ENCODE measurements around the gene MPL.
A peak's percentile ranks its signal among the peaks of the same experiment; 100 is the strongest.
"Not testable (repeated sequence)": the region's sequence is repeated elsewhere in the genome, so short reads cannot be mapped to it uniquely, and the experiment has no call there.

Gene MPL

DNA sequence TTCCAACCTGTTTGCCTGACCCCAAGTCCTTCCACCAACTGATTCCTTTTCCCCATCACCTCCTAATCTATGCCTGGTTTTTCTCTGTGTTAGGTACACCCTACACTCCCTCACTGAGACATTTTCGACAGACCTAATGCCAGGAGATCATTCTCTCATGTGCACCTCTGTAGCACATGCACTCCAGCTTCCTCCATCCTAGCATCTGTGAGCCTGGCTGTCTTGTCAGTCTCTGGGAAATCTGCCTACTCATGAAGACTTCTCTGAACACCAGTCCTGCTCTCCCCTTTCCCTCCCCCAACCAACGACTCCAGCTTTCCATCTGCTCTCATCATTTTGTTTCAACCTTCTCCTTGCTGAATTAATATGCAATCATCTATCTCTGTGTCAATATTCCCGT is 51.0 kb downstream of the MPL start:
- TF ChIP-seq CTCF (IDR thresholded peaks at IDR 0.05; ENCODE audit: borderline replicate concordance, control extremely low read depth, extremely low read depth, insufficient read depth, missing control alignments): no peak
- DNase-seq (ENCODE audit: low spot score): no peak
- in situ Hi-C loops (cut with MboI; ENCODE audit: low sequenced_read_pairs, unreplicated experiment): no loop called here

DNA sequence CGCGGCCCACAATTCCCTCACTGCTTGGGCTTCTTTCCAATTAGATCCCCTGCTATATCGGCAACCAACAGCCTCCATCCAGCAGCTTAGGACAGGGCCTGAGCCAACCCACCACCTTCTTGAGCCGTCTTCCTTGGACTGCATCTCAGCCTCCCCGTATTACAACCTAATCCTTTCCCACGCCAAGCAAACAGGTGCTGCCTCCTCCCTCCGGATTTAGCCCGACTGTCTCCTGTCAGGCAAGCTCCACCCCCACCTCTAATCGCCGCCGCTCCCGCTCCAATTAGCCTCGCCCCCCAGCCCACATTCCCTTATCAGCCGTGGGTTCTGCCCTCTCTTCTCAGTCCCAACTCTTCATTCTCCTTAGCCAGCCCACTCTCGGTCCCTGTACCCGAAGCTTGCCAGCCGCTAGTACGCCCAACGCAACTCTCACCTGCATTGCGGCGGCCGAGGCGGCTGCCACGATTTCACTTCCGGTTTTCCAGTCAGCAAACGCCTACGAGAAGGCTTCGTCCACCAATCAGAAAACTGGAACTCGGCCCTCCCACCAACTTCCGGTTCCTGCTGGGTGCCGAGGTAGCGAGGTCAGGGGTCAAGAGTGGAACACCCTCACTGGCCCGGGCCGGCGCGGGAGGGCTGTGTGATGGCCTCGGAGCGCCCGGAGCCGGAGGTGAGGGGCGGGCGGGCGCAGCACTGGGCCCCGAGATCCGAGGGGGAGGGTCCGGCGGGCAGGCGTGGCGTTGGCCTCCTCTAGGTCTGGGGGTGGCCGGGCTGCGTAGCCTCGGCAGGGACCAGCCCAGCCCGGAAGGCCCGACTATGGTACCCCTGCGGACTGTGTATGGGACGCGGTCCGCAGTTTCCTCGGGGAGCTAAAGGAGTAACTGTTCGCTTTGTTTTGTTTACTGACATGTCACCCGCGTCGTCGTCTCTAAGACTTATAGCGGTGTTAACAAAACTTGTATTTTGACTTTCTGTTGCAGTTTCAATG is 52.0 kb downstream of the MPL start, which contains the start of the genes MED8 and SZT2:
MED8 (minus strand) TSS at position 475 of the 988 bp plus-strand sequence; CDS start at position 439, 36 bp downstream.
SZT2 (plus strand) TSS at position 574 of the 988 bp plus-strand sequence; CDS start at position 644, 70 bp downstream.
- in situ Hi-C loops (cut with MboI; ENCODE audit: low sequenced_read_pairs, unreplicated experiment): no loop called here
- peak; percentile 97 for DNase-seq (ENCODE audit: low spot score)
- no peak for TF ChIP-seq CTCF (IDR thresholded peaks at IDR 0.05; ENCODE audit: borderline replicate concordance, control extremely low read depth, extremely low read depth, insufficient read depth, missing control alignments)

- TF ChIP-seq CTCF (IDR thresholded peaks at IDR 0.05; ENCODE audit: borderline replicate concordance, control extremely low read depth, extremely low read depth, insufficient read depth, missing control alignments): no peak
- in situ Hi-C loops (cut with MboI; ENCODE audit: low sequenced_read_pairs, unreplicated experiment): no loop called here
- no peak for DNase-seq (ENCODE audit: low spot score)
Observed at GRCh38 chr1:43392702-43393101, 55.1 kb downstream of the MPL start.

- no peak for TF ChIP-seq CTCF (IDR thresholded peaks at IDR 0.05; ENCODE audit: borderline replicate concordance, control extremely low read depth, extremely low read depth, insufficient read depth, missing control alignments)
- no peak for DNase-seq (ENCODE audit: low spot score)
Observed at GRCh38 chr1:43395523-43395922, 57.9 kb downstream of the MPL start.

DNA sequence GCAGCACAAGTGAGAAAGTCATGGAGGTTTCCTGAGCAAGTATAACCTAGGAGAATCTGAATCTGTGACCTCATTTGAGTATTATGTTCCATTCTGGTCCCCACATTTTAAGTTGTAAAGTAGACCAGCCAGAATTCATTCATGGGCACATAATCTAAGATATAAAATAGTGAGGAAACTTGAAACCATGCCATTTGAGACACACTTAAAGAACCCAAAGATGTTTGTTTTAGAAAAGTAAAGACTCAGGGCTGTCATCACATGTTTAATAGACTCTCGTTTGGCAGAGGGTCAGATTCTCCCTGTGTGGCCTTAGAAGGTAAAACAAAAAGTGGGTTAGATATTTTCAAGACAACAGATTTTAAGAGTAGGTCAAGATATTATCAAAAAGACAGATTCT is 58.4 kb downstream of the MPL start:
- TF ChIP-seq CTCF (IDR thresholded peaks at IDR 0.05; ENCODE audit: borderline replicate concordance, control extremely low read depth, extremely low read depth, insufficient read depth, missing control alignments): no peak
- no peak for DNase-seq (ENCODE audit: low spot score)

More at GRCh38 chr1:43395523-43395922, 57.9 kb downstream of the MPL start:
- in situ Hi-C loops (cut with MboI; ENCODE audit: low sequenced_read_pairs, unreplicated experiment): no loop called here

DNA sequence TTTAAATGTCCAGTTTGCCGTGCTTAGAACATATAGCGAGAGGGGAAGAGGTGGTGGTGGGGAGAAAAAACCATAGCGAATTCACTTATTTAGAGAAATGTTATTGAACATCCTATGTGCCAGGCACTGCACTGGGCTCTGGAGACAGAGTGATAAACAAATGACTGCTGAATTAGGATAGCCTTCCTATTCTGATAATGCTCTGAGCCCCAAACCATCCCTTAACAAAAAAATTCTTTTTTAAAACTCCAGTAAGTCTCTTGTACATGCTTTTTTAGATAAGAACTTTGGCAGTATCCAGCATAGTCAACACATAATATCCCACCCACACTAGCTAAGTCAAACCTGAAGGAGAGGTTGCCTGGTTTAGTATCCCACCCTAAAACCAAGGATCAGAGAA is 60.6 kb downstream of the MPL start:
- TF ChIP-seq CTCF (IDR thresholded peaks at IDR 0.05; ENCODE audit: borderline replicate concordance, control extremely low read depth, extremely low read depth, insufficient read depth, missing control alignments): no peak
- no peak for DNase-seq (ENCODE audit: low spot score)
- in situ Hi-C loops (cut with MboI; ENCODE audit: low sequenced_read_pairs, unreplicated experiment): no loop called here

More for the DNA sequence above, 58.4 kb downstream of the MPL start:
- in situ Hi-C loops (cut with MboI; ENCODE audit: low sequenced_read_pairs, unreplicated experiment): no loop called here

- in situ Hi-C loops (cut with MboI; ENCODE audit: low sequenced_read_pairs, unreplicated experiment): not testable (repeated sequence)
Observed at GRCh38 chr1:43400441-43400840, 62.8 kb downstream of the MPL start.

More at GRCh38 chr1:43400441-43400840, 62.8 kb downstream of the MPL start:
- not testable (repeated sequence) for DNase-seq (ENCODE audit: low spot score)
